Cardiac fibroblast (primary cell): Measurements from ENCODE around the gene ZNF268.

Experiments
- DNase-seq, 2 donors: peaks; one replicate each; pipeline versions ENCODE4 v3.0.0 to v3.0.0-alpha.2; 2010; ENCODE audit warnings: low read depth in 2 of 2
- H3K4me3 ChIP-seq, 2 donors: replicated peaks in 1 of 2; 1 replicate in 1 of 2; 2 replicates in 1 of 2; pipeline ENCODE4 v1.5.1; 2011; ENCODE audit warnings: low read depth in 2 of 2, low read length in 2 of 2, mild to moderate bottlenecking in 2 of 2, moderate library complexity in 1 of 2
- CTCF ChIP-seq: IDR thresholded peaks from one replicate; pipeline ENCODE4 v1.5.1; 2011; ENCODE audit warnings: low read depth, mild to moderate bottlenecking, low read length, inconsistent platforms

The ZNF268 gene

GRCh38 chr12:133174901-133175300, 6.4 kb upstream of the ZNF268 start:
- H3K4me3 ChIP-seq = no peak overlapping the region
- no peak for TF ChIP-seq CTCF
- DNase-seq = no peak

- no peak overlapping the region for H3K4me3 ChIP-seq
- DNase-seq = no peak
- no peak for TF ChIP-seq CTCF
These were observed 626 bp upstream of the ZNF268 start for GRCh38 chr12:133180669-133181068.

- no peak for TF ChIP-seq CTCF
- no peak overlapping the region for H3K4me3 ChIP-seq
- DNase-seq = no peak
These were observed 8.9 kb downstream of the ZNF268 start for GRCh38 chr12:133190176-133190575.

GRCh38 chr12:133192847-133193246, 11.6 kb downstream of the ZNF268 start:
- DNase-seq = no peak
- H3K4me3 ChIP-seq = no peak overlapping the region
- TF ChIP-seq CTCF = no peak

- H3K4me3 ChIP-seq = no peak overlapping the region
- TF ChIP-seq CTCF = no peak
- no peak for DNase-seq
These were observed 20.6 kb downstream of the ZNF268 start for GRCh38 chr12:133201888-133202287.

GRCh38 chr12:133202493-133203343, 21.4 kb downstream of the ZNF268 start:
- TF ChIP-seq CTCF = no peak
- H3K4me3 ChIP-seq = no peak overlapping the region
- DNase-seq = peak in 1 of 2 donors; percentile 39
